Rectal smooth muscle tissue (tissue), 1 donor: Measurements from ENCODE around the gene SDK1.

ENCODE experiments used
- H3K27ac ChIP-seq: one replicate; pipeline ENCODE4 v1.7.0; 2013; ENCODE audit warnings: low read depth, low read length, inconsistent platforms
- H3K27me3 ChIP-seq: one replicate; pipeline ENCODE4 v1.7.0; 2013; ENCODE audit warnings: low read length; ENCODE audit not compliant: control insufficient read depth, insufficient read depth
- H3K36me3 ChIP-seq: one replicate; pipeline ENCODE4 v1.7.0; 2013; ENCODE audit warnings: low read length; ENCODE audit not compliant: control insufficient read depth, insufficient read depth
- H3K4me1 ChIP-seq: one replicate; pipeline ENCODE4 v1.7.0; 2013; ENCODE audit warnings: low read length; ENCODE audit not compliant: control insufficient read depth, insufficient read depth
- H3K4me3 ChIP-seq: one replicate; pipeline ENCODE4 v1.7.0; 2013; ENCODE audit warnings: low read length
- H3K9ac ChIP-seq: one replicate; pipeline ENCODE4 v1.7.0; 2013; ENCODE audit warnings: low read length

Gene SDK1

GRCh38 chr7:4132221-4132620, 831.2 kb downstream of the SDK1 start:
- Histone ChIP-seq H3K4me3 (no peak overlapping the region), H3K27ac (no peak overlapping the region), H3K9ac (no peak overlapping the region), H3K36me3 (no peaks in the 10 kb centered on the region), H3K4me1 (no peaks in the 10 kb centered on the region), H3K27me3 (no peaks in the 10 kb centered on the region)

- no peak overlapping the region for H3K4me3 ChIP-seq
- no peak overlapping the region for H3K27ac ChIP-seq
- H3K4me1 ChIP-seq: no peaks in the 10 kb centered on the region
- H3K9ac ChIP-seq: no peak overlapping the region
- no peaks in the 10 kb centered on the region for H3K36me3 ChIP-seq
- no peaks in the 10 kb centered on the region for H3K27me3 ChIP-seq
These were observed 832.5 kb downstream of the SDK1 start for GRCh38 chr7:4133491-4134044.

GRCh38 chr7:4134204-4134603, 833.2 kb downstream of the SDK1 start:
- Histone ChIP-seq H3K9ac (no peak overlapping the region), H3K27ac (no peak overlapping the region), H3K4me1 (no peaks in the 10 kb centered on the region), H3K36me3 (no peaks in the 10 kb centered on the region), H3K27me3 (no peaks in the 10 kb centered on the region), H3K4me3 (no peak overlapping the region)

GRCh38 chr7:4134631-4135030, 833.6 kb downstream of the SDK1 start:
- Histone ChIP-seq H3K4me3 (no peak overlapping the region), H3K9ac (no peak overlapping the region), H3K4me1 (no peaks in the 10 kb centered on the region), H3K27me3 (no peaks in the 10 kb centered on the region), H3K27ac (no peak overlapping the region), H3K36me3 (no peaks in the 10 kb centered on the region)

GRCh38 chr7:4135301-4135700, 834.2 kb downstream of the SDK1 start:
- Histone ChIP-seq H3K4me3 (no peak overlapping the region), H3K4me1 (no peaks in the 10 kb centered on the region), H3K36me3 (no peaks in the 10 kb centered on the region), H3K27ac (no peak overlapping the region), H3K27me3 (no peaks in the 10 kb centered on the region), H3K9ac (no peak overlapping the region)

GRCh38 chr7:4136036-4136435, 835.0 kb downstream of the SDK1 start:
- Histone ChIP-seq H3K9ac (no peak overlapping the region), H3K27ac (no peak overlapping the region), H3K27me3 (no peaks in the 10 kb centered on the region), H3K4me3 (no peak overlapping the region), H3K36me3 (no peaks in the 10 kb centered on the region), H3K4me1 (no peaks in the 10 kb centered on the region)

GRCh38 chr7:4136501-4137110, 835.6 kb downstream of the SDK1 start:
- H3K9ac ChIP-seq: no peak overlapping the region
- H3K4me1 ChIP-seq: no peaks in the 10 kb centered on the region
- no peaks in the 10 kb centered on the region for H3K27me3 ChIP-seq
- H3K4me3 ChIP-seq: no peak overlapping the region
- no peak overlapping the region for H3K27ac ChIP-seq
- no peaks in the 10 kb centered on the region for H3K36me3 ChIP-seq

- Histone ChIP-seq H3K4me1 (no peaks in the 10 kb centered on the region), H3K36me3 (no peaks in the 10 kb centered on the region)
These were observed 836.5 kb downstream of the SDK1 start for GRCh38 chr7:4137552-4137951.

GRCh38 chr7:4138866-4139265, 837.8 kb downstream of the SDK1 start:
- Histone ChIP-seq H3K4me3 (no peak overlapping the region), H3K27ac (no peak overlapping the region), H3K36me3 (no peaks in the 10 kb centered on the region), H3K4me1 (no peaks in the 10 kb centered on the region), H3K27me3 (no peaks in the 10 kb centered on the region), H3K9ac (no peak overlapping the region)

More at GRCh38 chr7:4137552-4137951, 836.5 kb downstream of the SDK1 start:
- no peak overlapping the region for H3K4me3 ChIP-seq
- H3K27me3 ChIP-seq: no peaks in the 10 kb centered on the region
- no peak overlapping the region for H3K9ac ChIP-seq
- H3K27ac ChIP-seq: no peak overlapping the region

GRCh38 chr7:4139656-4140625, 838.9 kb downstream of the SDK1 start:
- Histone ChIP-seq H3K36me3 (no peaks in the 10 kb centered on the region), H3K9ac (no peak overlapping the region), H3K27ac (no peak overlapping the region), H3K4me1 (peaks cover 3% of the 10 kb centered on the region), H3K27me3 (no peaks in the 10 kb centered on the region), H3K4me3 (no peak overlapping the region)

GRCh38 chr7:4140933-4141332, 839.9 kb downstream of the SDK1 start:
- H3K9ac ChIP-seq: no peak overlapping the region
- no peaks in the 10 kb centered on the region for H3K36me3 ChIP-seq
- no peak overlapping the region for H3K4me3 ChIP-seq
- H3K27me3 ChIP-seq: no peaks in the 10 kb centered on the region
- H3K27ac ChIP-seq: no peak overlapping the region
- H3K4me1 ChIP-seq: peaks cover 5% of the 10 kb centered on the region

- Histone ChIP-seq H3K27ac (no peak overlapping the region), H3K9ac (no peak overlapping the region), H3K4me1 (peaks cover 5% of the 10 kb centered on the region), H3K36me3 (no peaks in the 10 kb centered on the region), H3K4me3 (no peak overlapping the region), H3K27me3 (no peaks in the 10 kb centered on the region)
These were observed 842.0 kb downstream of the SDK1 start for GRCh38 chr7:4143006-4143405.
